Spleen (tissue), 7 donors: Measurements from ENCODE around the gene CD8A.

Source experiments
- CTCF ChIP-seq, 11 experiments: fragments of 200-600 bp in 7 of 11; fragments of 450-650 bp in 4 of 11; sonication (generic) in 4 of 11; IDR thresholded peaks in 8 of 11; conservative IDR thresholded peaks in 3 of 11; 1 replicate in 7 of 11; 2 replicates in 4 of 11; pipeline versions ENCODE4 v1.4.0 to v1.8.0; 2016 to 2021; ENCODE audit warnings: antibody characterized with exemption in 11 of 11, inconsistent platforms in 4 of 11, mild to moderate bottlenecking in 1 of 11
- POLR2A ChIP-seq, 3 donors: fragments of 450-650 bp; IDR thresholded peaks; one replicate each; pipeline ENCODE4 v1.5.1; 2017; ENCODE audit warnings: antibody characterized with exemption in 3 of 3, mild to moderate bottlenecking in 1 of 3
- POLR2AphosphoS5 ChIP-seq, 3 donors: sonication (generic); formaldehyde crosslinking; IDR thresholded peaks; one replicate each; pipeline ENCODE4 v1.5.1; 2017; ENCODE audit warnings: antibody characterized with exemption in 3 of 3
- donor health status: DM: no; HTN: no; CAD: no; lungs with moderate emphysema.
- donor health status: DM: no; HTN: no; CAD: no.
- donor health status: DM: no; HTN: no; CAD: no.

- TF ChIP-seq CTCF (IDR thresholded peaks at IDR 0.05 in 8 of 11, conservative IDR thresholded peaks at IDR 0.05 in 3 of 11): no peak
- peak; percentile 86 to 89 (median 86) for TF ChIP-seq POLR2AphosphoS5 (IDR thresholded peaks at IDR 0.05)
- peak in 1 of 3 donors; percentile 13 for TF ChIP-seq POLR2A (IDR thresholded peaks at IDR 0.05)
These were observed 17.0 kb upstream of the CD8A start for GRCh38 chr2:86807468-86808275.
